SJSA1 (cell line): Measurements from ENCODE around the gene SENP2. TPM values are rescaled to one million over a fixed set of nuclear protein-coding genes. Genes with fewer than 3 reads are reported as not detected.

Experiments used
- DNase-seq, 2 experiments: peaks; one replicate each; pipeline ENCODE4 v3.0.0-alpha.2; 2015 to 2020; ENCODE audit warnings: low spot score in 2 of 2, low read depth in 1 of 2
- H3K27ac ChIP-seq: fragments of 250-450 bp; sonication (Bioruptor Pico); 2 replicates; pipeline ENCODE4 v1.5.1; 2020; ENCODE audit warnings: mild to moderate bottlenecking, moderate library complexity
- H3K27me3 ChIP-seq: fragments of 250-450 bp; sonication (Bioruptor Pico); replicated peaks from 2 replicates; pipeline ENCODE4 v1.5.1; 2020; ENCODE audit warnings: mild to moderate bottlenecking, moderate library complexity
- H3K36me3 ChIP-seq: fragments of 250-450 bp; sonication (Bioruptor Pico); 2 replicates; pipeline ENCODE4 v1.5.1; 2020; ENCODE audit warnings: mild to moderate bottlenecking
- H3K4me1 ChIP-seq: fragments of 250-450 bp; sonication (Bioruptor Pico); replicated peaks from 2 replicates; pipeline ENCODE4 v1.6.1; 2021; ENCODE audit warnings: mild to moderate bottlenecking
- H3K4me3 ChIP-seq: fragments of 250-450 bp; sonication (Bioruptor Pico); 2 replicates; pipeline ENCODE4 v1.5.1; 2020; ENCODE audit warnings: mild to moderate bottlenecking
- H3K9me3 ChIP-seq: fragments of 250-450 bp; sonication (Bioruptor Pico); replicated peaks from 2 replicates; pipeline ENCODE4 v1.5.1; 2020; ENCODE audit warnings: mild to moderate bottlenecking
- total RNA-seq: library from RNA; depleted of rRNA; stranded (reverse); fragments of >200 nt; shearing (Covaris generic); gene quantifications from 2 replicates; pipeline ENCODE4 v1.2.3, GENCODE V29; 2014

SENP2 gene
- total RNA-seq, 1 experiment from 2014 or later: 29.1 TPM

DNA sequence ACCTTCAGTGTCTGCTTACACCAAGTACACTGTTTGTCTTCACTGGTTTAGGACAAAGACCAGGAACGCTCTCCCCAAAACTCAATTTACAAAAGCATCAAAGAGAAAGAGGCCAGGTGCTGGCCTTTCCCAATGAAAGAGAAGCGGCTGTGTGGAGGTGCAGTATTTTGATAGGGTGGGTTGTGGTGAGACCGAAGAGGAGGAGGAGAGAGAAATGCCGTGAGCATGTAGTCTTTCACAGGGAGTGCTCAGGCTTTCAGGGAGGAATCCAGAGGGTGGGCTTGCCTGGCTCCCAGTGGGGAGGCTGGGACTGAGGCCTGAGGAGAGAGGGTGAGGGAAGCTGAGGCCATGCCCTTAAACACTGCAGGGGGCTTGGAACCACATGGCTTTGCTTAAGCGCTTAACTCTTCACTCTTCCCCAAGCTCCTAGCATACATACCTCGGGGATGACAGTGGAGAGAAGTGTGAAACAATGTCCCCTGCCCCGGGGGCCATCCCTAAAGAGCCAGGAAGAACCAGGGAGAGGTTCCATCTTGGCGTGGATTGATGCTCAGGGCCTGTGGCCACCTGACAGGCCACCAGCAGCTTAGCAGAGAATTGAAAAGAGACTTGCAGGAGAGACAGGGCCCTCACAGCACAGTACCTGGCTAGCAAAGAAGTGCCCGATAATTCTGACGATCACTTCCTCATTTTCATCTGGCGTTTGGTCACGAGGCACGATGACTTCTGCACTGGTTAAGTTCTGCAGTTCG, 60.5 kb downstream of the SENP2 start:
- Histone ChIP-seq H3K36me3 (peaks cover 55% of the 10 kb centered on the region), H3K4me1 (no peaks in the 10 kb centered on the region), H3K27me3 (no peaks in the 10 kb centered on the region), H3K4me3 (no peak overlapping the region), H3K9me3 (no peaks in the 10 kb centered on the region), H3K27ac (no peak overlapping the region)
- no peak for DNase-seq

DNA sequence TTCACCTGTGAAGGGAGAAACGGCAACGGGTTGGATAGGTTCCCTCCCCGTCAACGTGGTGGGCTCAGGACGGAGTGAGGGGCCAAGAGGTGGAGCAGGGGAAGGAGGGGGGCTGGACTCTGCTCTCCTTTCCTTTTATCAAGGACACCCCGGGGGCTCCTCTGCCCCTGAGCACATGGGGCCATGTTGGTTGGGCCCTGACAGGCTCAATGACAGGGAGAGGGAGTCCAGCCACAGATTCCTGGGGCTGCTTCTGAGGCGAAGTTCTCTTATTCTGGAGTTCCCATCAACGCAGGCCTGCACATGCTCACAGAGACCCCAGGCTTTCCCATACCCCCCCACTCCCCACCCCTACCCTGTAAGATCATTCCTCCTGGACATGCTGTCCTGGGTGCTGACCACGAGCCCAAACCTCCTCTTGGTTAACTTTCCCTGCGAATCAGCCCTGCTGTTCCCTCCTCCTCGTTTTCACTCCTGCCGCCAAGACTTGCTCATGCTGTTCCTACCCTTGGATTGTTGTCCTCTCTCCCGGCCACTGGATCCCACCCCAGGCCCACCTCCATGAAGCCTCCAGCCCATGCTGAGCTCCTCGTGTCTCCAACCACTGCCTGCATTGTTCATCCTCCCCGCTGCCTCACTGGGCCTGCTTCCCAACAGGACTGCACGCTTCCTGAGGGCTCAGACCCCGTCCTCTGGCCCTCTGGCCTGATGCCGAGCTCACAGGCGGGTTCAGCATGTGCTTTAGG, 61.2 kb downstream of the SENP2 start:
- peaks cover 62% of the 10 kb centered on the region for H3K36me3 ChIP-seq
- no peaks in the 10 kb centered on the region for H3K27me3 ChIP-seq
- H3K9me3 ChIP-seq: no peaks in the 10 kb centered on the region
- DNase-seq: no peak
- H3K27ac ChIP-seq: no peak overlapping the region
- no peak overlapping the region for H3K4me3 ChIP-seq
- H3K4me1 ChIP-seq: no peaks in the 10 kb centered on the region

DNA sequence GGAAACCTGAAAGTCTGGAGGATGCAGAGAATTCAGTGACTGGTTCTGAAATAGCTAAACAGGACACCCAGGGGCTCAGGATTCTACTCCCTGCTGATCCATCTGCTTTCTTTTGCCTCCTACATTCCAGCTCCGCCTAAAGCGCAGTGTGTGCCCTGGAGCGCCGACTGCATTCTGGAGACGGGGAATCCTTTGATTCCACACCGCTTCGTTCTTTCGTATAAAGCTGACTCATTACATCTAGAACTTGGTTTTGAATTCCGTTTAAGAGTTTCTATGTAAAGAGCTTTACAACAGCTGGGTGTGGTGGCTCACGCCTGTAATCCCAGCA, 61.8 kb downstream of the SENP2 start:
- no peaks in the 10 kb centered on the region for H3K27me3 ChIP-seq
- H3K36me3 ChIP-seq: peaks cover 68% of the 10 kb centered on the region
- H3K9me3 ChIP-seq: no peaks in the 10 kb centered on the region

DNA sequence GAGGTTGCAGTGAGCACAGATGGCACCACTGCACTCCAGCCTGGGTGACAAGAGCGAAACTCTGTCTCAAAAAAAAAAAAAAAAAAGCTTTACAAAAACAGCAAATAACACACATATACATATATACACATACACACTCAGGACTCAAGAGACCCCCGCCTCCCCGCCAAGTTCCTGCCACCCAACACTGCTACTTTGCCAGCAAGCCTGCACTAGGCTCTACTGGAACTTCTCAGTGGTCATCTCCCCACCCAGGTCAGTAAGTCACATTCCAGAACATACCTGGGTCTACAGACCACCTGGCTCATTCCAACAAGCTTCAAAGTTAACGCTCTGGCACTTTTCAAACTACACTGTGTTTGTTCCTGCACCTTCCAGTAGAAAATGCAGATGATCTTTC, 62.3 kb downstream of the SENP2 start:
- H3K4me1 ChIP-seq: no peaks in the 10 kb centered on the region
- no peaks in the 10 kb centered on the region for H3K27me3 ChIP-seq
- H3K9me3 ChIP-seq: no peaks in the 10 kb centered on the region
- DNase-seq: no peak
- H3K4me3 ChIP-seq: no peak overlapping the region
- H3K36me3 ChIP-seq: peaks cover 73% of the 10 kb centered on the region
- H3K27ac ChIP-seq: no peak overlapping the region

More for the DNA sequence above, 61.8 kb downstream of the SENP2 start:
- no peak for DNase-seq
- Histone ChIP-seq H3K4me3 (no peak overlapping the region), H3K4me1 (no peaks in the 10 kb centered on the region), H3K27ac (no peak overlapping the region)

DNA sequence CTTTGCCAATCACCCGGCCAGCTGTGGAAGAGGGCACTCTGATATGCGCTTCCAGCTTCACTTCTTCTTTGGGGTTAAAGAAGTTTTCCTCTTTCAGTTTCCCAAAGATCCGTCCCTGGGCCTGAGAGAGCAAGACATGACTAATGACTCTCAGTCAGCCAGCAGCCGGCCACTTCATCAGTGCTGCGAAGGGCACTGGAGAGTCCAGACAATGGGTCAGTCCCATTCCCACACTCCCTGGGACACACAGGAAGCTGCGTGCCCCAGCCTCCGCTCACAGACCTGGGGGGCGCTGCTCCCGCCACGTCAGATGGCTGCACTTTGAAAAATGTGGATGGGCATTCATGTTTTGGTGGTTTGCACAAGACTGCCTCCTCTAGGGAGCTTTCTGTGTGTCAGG, 63.3 kb downstream of the SENP2 start:
- Histone ChIP-seq H3K4me1 (no peaks in the 10 kb centered on the region), H3K27me3 (no peaks in the 10 kb centered on the region), H3K4me3 (no peak overlapping the region), H3K36me3 (peaks cover 84% of the 10 kb centered on the region), H3K27ac (no peak overlapping the region; the same call in 1 of the 2 replicates), H3K9me3 (no peaks in the 10 kb centered on the region)
- no peak for DNase-seq

DNA sequence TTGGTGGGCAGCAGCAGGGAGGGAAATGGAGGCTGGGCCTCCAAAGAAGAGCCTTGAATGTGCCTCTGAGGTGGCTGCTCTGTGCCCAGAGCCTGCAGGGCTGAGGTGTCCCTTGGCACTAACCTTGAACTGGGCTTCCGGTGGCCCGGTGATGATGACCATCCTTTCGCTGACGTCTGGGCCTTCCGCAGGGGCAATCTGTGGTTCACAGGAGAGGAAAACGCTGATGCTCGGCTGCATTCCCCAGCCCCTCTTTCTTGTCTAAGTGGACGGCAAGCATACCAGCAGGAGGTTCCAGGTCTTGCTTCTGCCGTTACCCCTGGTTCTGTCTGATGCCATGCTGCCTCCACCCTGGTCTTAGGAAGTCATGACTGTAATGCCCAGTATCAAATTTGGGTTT, 65.9 kb downstream of the SENP2 start:
- H3K4me1 ChIP-seq: peaks cover 13% of the 10 kb centered on the region
- no peak overlapping the region for H3K4me3 ChIP-seq
- H3K27ac ChIP-seq: no peak overlapping the region
- peaks cover 85% of the 10 kb centered on the region for H3K36me3 ChIP-seq
- no peaks in the 10 kb centered on the region for H3K9me3 ChIP-seq
- no peaks in the 10 kb centered on the region for H3K27me3 ChIP-seq
- no peak for DNase-seq

DNA sequence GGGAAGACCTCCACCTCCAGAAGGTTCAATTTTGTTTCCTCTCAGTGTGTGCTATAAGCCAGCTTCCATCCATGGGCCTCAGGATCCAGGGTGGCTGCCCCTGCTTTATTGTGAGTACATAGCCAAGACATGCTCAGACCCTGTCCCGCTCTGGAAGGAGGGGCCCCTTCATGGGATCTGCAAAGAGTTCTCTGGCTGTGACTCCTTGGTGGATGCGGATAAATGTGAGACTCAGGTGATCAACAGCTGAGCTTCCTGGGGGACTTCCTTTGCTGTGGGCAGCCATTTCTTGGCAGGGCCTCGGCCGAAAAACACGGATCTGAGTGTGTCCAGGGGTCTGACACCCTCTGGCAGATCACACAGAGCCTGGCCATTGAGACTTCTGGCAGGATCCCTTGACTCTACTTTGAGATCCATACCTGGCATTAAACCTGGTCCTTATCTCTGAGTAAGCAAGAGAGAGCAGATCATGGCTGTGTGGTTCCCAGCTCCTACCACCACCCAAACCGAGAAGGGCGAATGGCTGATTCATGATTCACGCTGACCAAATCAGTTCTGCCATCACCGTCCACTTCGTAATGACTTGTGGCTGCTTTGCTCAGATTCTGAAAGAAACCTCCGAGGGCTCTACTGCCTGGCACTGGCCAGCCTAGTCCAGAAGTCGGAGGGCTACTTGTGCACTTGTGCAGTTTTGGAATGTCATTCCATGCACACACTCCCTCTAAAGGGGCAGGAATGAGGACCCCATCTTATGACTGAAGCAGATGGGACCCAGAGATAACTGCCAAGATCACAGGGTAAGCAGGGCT, 68.1 kb downstream of the SENP2 start:
- Histone ChIP-seq H3K27me3 (no peaks in the 10 kb centered on the region), H3K9me3 (no peaks in the 10 kb centered on the region), H3K4me3 (no peak overlapping the region), H3K4me1 (peaks cover 35% of the 10 kb centered on the region), H3K27ac (no peak overlapping the region), H3K36me3 (peaks cover 80% of the 10 kb centered on the region)
- DNase-seq: peak in 1 of 2 experiments; percentile 29

DNA sequence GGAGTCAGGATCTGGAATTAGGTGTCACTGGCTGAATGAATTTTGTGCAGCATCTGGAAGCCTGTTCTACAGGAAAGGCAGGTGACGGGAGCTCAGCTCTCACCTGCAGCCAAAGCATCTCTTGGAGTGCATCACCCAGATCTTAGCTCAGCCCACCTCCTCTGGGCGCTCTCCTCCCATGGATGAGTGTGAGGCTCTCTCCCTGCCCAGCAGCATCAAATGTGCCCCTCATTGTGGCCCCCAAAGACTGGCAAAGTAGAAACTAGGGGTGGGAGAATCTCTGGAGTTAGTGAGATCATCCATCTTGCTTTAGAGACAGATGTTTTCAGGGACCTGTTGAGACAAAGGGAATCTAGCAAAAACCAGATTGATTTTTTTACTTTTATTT, 68.7 kb downstream of the SENP2 start:
- peak in 1 of 2 experiments; percentile 18 for DNase-seq
- H3K36me3 ChIP-seq: peaks cover 74% of the 10 kb centered on the region
- H3K27ac ChIP-seq: no peak overlapping the region
- H3K4me1 ChIP-seq: peaks cover 41% of the 10 kb centered on the region
- H3K27me3 ChIP-seq: no peaks in the 10 kb centered on the region
- H3K9me3 ChIP-seq: no peaks in the 10 kb centered on the region
- H3K4me3 ChIP-seq: no peak overlapping the region

DNA sequence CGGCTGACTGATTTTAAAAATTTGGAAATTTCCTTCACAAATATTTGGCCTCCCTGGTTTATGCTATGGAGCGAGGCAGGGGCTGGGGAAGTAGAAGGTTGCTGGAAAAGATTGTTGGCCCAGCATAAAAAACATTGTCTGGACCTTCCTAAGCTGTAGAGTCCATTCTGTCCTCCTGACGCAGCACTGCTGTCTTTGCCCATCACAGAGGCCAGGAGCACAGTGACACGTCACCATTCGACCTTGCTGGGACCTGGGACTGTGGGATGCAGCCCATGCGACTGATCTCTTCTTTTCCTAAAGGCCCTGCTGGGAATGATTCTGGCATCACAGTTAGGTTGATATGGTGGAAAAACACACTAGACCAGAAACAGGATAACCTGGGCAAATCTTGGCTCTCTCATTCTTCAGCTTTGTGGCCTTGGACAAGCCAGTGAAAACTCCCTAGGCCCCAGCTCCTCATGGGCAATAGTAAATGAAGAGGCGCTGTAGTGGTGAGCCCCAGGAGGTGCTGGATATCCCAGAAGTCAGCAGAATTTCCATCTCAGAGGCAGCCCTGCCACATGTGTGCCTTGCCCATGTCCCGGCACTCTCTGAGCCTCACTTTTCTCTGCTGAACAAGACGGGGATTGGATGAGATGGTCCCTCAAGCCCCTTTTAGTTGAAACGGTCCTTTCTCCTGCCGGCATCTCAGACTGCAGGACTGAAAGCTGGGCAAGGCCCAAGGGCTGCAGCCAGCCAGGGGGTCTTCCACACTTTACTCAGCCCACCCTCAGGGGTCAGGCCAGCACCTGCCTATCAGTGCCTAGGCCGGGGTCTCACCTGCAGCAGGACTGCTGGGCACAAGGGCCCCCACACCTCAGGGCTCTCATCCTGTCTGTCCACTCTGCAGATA, 69.6 kb downstream of the SENP2 start:
- Histone ChIP-seq H3K4me3 (no peak overlapping the region), H3K27ac (peak overlapping the region; percentile 77), H3K9me3 (no peaks in the 10 kb centered on the region), H3K36me3 (peaks cover 75% of the 10 kb centered on the region), H3K4me1 (peaks cover 50% of the 10 kb centered on the region), H3K27me3 (no peaks in the 10 kb centered on the region)
- peak in 1 of 2 experiments; percentile 14 for DNase-seq

DNA sequence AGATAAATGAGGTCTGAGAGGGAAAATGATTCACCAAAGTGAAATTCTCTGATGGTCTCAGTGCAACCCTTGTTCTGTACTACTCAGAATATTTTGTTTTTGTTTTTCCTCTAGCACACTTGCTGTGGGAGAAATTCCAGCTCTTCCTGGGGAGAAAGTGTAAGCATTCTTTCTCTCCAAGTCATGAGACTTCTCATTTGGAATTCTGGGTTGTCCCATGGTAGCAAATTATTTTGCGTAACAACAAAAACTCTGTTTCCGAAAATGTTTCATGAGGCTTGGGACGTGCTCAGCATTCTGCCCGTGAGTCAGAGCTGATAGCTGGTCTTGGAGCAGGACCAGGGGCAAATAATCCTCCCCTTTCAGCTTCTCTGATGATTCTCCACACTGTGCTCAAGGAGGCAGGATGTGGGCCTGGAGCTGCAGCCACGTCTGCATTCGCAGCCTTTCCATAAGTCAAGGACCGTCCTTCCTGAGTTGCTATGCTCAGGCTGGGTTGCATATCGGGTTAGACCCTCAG, 70.3 kb downstream of the SENP2 start:
- Histone ChIP-seq H3K4me3 (no peak overlapping the region), H3K9me3 (no peaks in the 10 kb centered on the region), H3K27me3 (no peaks in the 10 kb centered on the region), H3K36me3 (peaks cover 69% of the 10 kb centered on the region), H3K4me1 (peaks cover 50% of the 10 kb centered on the region), H3K27ac (peak overlapping the region; percentile 77)
- peak; percentile 87 for DNase-seq

DNA sequence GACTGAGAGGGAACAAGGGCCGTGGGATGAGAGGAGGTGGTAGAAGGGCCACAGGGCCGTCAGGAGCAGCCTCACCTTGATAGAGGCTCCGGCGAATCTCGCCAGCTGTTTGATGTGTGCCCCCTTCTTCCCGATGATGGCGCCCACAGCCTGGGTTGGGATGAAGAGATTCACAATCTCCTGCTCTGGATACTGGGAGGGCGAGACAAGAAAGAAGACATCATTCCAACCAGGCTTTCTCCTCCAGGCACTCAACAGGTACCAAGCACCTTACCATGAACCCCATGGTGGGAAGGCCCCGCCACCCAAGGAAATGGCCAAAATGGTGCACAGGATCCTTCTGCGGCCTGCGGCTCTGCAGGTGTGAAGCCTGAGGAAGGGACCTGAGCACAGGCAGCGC, 71.1 kb downstream of the SENP2 start:
- Histone ChIP-seq H3K36me3 (peaks cover 61% of the 10 kb centered on the region), H3K4me3 (no peak overlapping the region), H3K27ac (peak overlapping the region; percentile 77), H3K27me3 (no peaks in the 10 kb centered on the region), H3K9me3 (no peaks in the 10 kb centered on the region), H3K4me1 (peaks cover 50% of the 10 kb centered on the region)
- DNase-seq: peak in 1 of 2 experiments; percentile 36

DNA sequence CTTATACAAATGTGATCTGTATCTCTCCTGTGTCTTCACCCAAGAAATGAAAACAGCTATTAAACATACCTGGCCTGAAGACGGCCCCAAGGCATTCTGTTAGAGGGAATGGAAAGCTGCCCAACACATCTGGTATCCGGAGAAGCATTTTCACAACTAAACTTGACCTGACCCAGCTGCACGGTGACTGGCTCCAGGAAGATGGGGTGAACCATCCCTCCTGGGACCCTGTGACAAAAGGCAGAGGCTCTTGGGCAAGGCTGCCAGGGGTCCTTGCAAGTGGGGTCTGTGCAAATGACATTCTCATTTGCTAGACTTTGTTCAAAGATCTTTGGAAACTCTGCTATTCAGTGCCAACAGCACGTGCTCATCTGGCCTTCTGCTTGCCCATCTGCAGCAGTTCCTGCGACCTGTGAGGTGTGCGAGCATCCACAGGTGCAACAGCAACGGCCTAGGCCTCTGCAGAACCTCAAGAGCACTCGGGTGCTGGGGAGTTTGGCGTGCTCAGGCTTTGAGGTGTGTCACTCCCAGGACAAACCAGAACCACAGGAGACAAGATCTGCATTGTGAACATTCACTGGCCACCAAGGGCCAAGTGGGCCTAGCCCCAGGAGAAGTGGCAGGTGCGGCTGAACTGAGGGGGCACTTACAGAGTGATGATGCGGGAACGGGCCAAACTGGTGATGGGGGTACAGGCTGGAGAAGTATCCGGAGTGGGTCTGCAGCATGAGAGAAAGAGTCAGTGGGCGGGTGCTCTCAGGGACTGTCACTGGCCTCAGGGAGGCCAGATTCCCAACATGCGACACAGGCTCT, 71.8 kb downstream of the SENP2 start:
- no peaks in the 10 kb centered on the region for H3K27me3 ChIP-seq
- H3K4me3 ChIP-seq: no peak overlapping the region
- peaks cover 50% of the 10 kb centered on the region for H3K4me1 ChIP-seq
- H3K9me3 ChIP-seq: no peaks in the 10 kb centered on the region
- DNase-seq: peak in 1 of 2 experiments; percentile 24
- H3K27ac ChIP-seq: peak overlapping the region; percentile 77
- peaks cover 57% of the 10 kb centered on the region for H3K36me3 ChIP-seq
